ENCODE data around the gene PHTF2.
"Not testable (repeated sequence)": the region's sequence is repeated elsewhere in the genome, so short reads cannot be mapped to it uniquely, and the experiment has no call there.

The PHTF2 gene

DNA sequence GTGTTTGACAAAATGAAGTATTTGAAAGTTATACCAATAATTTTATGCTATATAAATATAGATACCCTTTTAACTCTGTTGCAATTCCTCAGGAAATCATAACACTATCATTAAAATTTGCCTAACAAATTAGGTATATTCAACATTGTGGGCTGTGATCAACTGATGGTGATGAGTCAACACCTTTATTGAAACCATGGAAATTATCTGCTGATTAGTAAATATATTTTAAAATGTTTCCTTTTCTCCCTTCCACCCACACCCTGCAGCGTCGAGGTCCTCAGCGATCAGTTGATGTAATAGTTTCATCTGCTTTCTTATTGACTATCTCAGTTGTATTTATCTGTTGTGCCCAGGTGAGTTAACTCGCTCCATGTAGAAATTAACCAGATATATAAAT, 143.9 kb downstream of the PHTF2 start:
- DNase-seq = no peak

DNA sequence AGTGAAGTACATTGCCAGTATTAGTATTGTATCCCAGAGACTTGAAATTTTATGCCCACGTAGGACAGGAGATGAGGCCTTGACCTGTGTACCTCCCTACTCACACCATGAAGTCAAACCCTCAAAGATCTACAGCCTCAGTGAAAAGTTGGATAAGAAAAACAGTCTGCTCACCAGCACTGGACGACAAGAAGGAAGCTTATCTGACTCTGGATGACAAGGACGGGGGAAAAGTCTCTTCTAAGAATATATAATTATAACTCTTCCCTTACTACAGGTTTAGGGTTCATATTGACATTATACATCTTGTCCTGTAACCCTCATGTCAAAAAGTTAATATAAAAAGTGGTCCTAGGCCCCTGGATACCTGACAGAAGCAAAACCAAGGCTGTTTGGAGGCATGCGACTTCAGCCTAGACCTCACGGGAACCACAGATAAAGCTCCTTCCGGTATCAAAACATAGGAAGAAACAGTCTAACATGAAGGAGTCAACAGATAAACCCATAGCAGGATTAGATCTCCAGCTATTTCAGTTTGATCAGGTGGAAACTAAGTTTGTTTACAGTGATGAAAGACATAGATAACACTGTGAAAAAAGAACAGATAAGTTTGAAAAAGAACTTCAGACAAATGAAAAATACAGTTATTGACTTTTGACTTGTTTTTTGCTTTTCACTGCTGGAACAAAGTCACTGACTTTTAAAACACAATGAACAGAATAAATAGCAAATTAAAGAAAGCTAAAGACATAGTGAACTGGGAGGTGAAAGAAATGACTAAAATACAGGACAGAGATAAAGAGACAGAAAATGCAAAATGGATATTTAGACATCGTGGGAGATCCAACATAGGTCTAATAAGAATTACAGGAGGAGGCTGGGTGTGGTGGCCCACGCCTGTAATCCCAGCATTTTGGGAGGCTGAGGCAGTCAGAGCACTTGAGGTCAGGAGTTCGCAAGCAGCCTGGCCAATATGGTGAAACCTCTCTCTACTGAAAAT, 145.9 kb downstream of the PHTF2 start:
- no peak for DNase-seq

- no peak for DNase-seq
These were observed 152.0 kb downstream of the PHTF2 start for GRCh38 chr7:77950548-77950947.

GRCh38 chr7:77954773-77955555, 156.4 kb downstream of the PHTF2 start:
- DNase-seq = no peak

DNA sequence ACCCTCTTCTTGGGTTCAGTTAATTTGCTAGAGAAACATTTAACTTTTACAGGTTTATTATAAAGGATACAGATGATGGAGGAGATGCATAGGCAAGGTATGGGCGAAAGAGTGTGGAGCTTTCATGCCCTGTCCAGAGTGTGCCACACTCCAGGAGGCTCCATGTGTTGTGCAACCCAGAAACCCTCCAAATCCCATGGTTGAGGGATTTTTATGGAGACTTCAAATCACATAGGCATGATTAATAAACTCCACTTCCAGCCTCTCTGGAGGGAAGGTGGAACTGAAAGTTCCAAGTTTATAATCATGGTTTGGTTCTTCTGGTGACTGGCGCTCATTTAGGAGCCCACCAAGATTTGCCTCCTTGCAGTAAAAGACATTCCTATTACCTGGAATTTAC, 159.9 kb downstream of the PHTF2 start:
- DNase-seq = no peak

DNA sequence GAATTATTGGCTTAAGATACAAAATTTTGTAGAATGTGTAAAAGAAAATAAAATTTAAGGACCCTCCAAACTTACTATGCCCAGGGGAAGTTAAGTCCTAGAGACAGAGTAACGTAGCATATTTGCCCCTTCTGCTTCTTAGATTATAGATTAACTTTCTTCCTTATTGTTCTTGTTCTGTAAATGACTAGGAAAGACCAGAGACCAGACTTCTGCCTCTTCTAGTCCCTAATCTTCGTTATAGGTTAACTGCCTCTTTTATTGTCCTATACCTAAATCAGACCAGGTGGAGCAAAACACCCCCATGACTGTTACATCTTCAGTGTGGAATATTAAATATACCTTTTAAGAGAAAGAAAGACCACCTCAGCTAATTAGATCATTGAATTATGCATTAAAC, 160.5 kb downstream of the PHTF2 start:
- no peak for DNase-seq

GRCh38 chr7:77960336-77960735, 161.8 kb downstream of the PHTF2 start:
- no peak for DNase-seq

DNA sequence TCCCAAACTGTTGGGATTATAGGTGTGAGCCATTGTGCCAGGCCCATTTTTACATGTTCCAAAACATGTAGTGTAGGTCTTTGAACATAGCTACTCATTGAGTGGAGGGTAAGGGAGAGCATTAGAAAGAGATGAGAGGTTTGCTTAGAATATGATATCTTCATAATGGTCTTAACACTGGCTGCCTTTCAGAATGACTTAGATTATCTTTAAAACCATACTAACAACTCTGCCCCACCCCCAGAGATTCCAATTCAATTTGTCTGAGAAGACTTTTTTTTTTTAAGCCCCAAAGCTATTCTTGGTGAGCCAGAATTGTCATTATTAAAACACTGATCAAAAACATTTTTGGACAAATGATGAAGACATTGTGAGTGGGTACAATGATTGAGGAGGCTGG, 168.9 kb downstream of the PHTF2 start:
- no peak for DNase-seq

DNA sequence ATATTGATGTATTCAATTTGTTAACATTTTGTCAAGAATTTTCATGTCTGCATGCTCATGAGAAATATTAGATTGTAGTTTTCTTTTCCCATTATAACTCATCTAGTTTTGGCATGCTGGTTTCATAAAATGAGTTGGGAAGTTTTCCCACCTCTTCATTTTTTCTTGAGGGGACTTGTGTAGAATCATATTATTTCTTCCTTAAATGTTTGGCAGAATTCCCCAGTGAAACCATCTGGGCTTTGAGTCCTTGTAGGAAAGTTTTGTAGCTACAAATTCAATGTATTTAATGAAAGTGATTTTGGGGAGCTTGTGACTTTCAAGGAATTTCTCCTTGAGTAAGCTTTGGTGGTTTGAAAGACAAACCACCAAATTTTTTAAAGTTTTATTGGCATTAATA, 173.2 kb downstream of the PHTF2 start:
- DNase-seq = no peak

GRCh38 chr7:77975672-77976480, 177.3 kb downstream of the PHTF2 start:
- no peak for DNase-seq

DNA sequence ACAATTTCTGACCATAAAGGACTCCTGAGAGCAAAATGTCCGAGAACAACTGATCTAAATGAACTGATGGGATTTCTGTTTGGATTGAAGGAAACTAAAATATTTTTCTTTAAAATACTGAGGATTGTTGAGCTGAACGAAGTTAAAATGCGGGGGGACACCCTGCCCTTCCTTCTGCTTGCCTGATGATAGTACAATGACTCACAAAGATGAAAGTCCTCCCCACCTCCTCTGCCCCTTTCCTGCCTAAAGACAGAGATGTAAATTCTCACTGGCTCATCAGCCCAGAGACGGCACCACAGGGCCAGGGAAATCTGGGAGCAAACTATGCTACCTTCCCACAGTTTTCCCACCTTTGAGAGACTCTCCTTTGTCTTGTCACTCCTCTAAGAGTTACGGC, 180.6 kb downstream of the PHTF2 start:
- DNase-seq = no peak

- no peak for DNase-seq
These were observed 181.6 kb downstream of the PHTF2 start for GRCh38 chr7:77980087-77980713.

DNA sequence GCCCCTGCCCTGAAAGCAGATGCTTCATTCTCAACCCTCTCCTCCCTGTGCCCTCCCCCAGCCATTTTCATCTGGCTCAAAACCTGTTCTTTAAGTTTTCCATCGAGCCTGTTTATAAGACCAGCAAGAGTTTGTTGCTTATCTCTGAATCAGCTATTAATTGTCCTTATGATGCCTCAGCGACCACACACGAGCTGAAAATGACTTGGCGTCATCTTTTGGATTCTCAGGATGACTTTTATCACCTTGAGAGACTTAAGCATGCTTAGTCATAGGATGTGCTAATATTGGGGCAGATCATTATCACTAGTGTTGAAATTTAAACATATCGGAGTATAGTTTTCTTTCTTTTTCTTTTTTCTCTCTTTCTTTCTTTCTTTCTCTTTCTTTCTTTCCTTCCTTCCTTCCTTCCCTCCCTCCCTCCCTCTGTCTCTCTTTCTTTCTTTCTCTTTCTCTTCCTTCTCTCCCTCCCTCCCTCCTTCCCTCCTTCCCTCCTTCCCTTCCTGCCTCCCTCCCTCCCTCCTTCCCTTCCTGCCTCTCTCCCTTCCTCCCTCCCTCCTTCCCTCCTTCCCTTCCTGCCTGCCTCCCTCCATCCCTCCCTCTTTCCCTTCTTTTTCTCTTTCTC, 184.5 kb downstream of the PHTF2 start:
- DNase-seq = no peak

GRCh38 chr7:77983973-77984372, 185.4 kb downstream of the PHTF2 start:
- DNase-seq = no peak

- DNase-seq = no peak
These were observed 186.8 kb downstream of the PHTF2 start for GRCh38 chr7:77985232-77985973.

GRCh38 chr7:77985974-77986339, 187.4 kb downstream of the PHTF2 start:
- DNase-seq = no peak

GRCh38 chr7:77989981-77990566, 191.5 kb downstream of the PHTF2 start:
- no peak for DNase-seq

DNA sequence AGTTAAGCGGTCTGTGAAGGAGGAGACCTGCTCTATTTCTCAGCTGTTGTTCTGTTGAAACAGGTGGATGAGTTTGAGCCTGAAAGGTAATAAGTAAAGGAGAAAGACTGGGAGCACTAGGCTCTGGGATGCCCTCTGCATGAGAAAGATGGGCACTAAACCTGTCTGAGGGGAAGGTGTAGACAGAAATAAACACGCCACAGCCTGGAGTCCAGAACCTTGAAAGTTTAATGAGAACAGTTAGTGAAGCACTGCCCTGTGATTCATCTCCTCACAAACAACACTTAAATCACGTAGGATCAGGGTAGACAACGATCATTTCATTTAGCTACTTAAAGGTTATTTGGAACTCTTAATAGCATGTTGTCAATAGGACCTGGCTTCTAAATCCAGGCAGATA, 193.1 kb downstream of the PHTF2 start:
- DNase-seq = no peak

GRCh38 chr7:77993838-77994237, 195.3 kb downstream of the PHTF2 start:
- DNase-seq = no peak

DNA sequence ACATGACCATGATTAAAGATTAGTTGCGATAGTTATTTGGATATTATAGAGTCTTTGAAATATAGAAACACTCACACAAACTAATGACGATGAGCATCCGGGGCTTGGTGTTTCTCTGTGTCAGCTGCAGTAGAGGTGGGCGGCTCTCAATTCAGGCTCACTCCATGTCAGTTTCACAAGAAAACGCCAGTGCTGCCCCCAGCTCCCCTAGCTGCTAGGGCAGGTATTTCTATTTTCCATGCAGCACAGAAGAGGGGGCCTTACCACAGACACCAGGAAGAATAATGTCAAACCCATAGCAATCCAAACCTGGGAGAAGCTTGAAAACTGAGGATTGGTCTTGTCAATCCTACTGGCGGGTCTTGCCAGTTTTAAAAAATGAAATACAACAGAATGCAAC, 197.1 kb downstream of the PHTF2 start:
- DNase-seq = no peak

- not testable (repeated sequence) for DNase-seq
These were observed 200.6 kb downstream of the PHTF2 start for GRCh38 chr7:77999168-77999567.

All from right forelimb (tissue), 1 donor.